OCI-LY1 (cell line): Measurements from ENCODE around the gene SIX2.

ENCODE experiments used
- EZH2 ChIP-seq: fragments of 200-600 bp; sonication (generic), shearing (Covaris generic); IDR thresholded peaks from 2 replicates; pipeline ENCODE4 v1.8.0; 2017; ENCODE audit warnings: borderline replicate concordance, mixed run types, mild to moderate bottlenecking, antibody characterized with exemption, low read length, moderate library complexity, mixed read lengths
- TF ChIP-seq, protein P1 (sequence below): fragments of 200-600 bp; sonication (generic), shearing (Covaris generic); IDR thresholded peaks from 2 replicates; pipeline ENCODE4 v1.5.1; 2017; ENCODE audit warnings: mild to moderate bottlenecking, antibody characterized with exemption, low read length, moderate library complexity, mixed read lengths

DNA sequence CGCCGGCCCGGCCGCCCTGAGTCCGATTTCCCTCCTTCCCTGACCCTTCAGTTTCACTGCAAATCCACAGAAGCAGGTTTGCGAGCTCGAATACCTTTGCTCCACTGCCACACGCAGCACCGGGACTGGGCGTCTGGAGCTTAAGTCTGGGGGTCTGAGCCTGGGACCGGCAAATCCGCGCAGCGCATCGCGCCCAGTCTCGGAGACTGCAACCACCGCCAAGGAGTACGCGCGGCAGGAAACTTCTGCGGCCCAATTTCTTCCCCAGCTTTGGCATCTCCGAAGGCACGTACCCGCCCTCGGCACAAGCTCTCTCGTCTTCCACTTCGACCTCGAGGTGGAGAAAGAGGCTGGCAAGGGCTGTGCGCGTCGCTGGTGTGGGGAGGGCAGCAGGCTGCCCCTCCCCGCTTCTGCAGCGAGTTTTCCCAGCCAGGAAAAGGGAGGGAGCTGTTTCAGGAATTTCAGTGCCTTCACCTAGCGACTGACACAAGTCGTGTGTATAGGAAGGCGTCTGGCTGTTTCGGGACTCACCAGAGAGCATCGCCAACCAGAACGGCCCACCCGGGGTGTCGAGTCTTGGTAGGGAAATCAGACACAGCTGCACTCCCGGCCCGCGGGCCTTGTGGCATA, 4.6 kb downstream of the SIX2 start:
- TF ChIP-seq, protein P1, sequence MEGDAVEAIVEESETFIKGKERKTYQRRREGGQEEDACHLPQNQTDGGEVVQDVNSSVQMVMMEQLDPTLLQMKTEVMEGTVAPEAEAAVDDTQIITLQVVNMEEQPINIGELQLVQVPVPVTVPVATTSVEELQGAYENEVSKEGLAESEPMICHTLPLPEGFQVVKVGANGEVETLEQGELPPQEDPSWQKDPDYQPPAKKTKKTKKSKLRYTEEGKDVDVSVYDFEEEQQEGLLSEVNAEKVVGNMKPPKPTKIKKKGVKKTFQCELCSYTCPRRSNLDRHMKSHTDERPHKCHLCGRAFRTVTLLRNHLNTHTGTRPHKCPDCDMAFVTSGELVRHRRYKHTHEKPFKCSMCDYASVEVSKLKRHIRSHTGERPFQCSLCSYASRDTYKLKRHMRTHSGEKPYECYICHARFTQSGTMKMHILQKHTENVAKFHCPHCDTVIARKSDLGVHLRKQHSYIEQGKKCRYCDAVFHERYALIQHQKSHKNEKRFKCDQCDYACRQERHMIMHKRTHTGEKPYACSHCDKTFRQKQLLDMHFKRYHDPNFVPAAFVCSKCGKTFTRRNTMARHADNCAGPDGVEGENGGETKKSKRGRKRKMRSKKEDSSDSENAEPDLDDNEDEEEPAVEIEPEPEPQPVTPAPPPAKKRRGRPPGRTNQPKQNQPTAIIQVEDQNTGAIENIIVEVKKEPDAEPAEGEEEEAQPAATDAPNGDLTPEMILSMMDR: no peak
- TF ChIP-seq EZH2: no peak
